HuH-7.5 (cell line): ENCODE measurements around the gene SLX4IP.

ENCODE experiments used
- DNase-seq: peaks from one replicate; pipeline ENCODE4 v3.0.0; 2011; ENCODE audit warnings: low spot score

Gene SLX4IP

GRCh38 chr20:10551732-10552724 is 116.9 kb downstream of the SLX4IP start:
- no peak for DNase-seq

GRCh38 chr20:10553326-10553984 is 118.3 kb downstream of the SLX4IP start:
- DNase-seq, result peak; percentile 37

DNA sequence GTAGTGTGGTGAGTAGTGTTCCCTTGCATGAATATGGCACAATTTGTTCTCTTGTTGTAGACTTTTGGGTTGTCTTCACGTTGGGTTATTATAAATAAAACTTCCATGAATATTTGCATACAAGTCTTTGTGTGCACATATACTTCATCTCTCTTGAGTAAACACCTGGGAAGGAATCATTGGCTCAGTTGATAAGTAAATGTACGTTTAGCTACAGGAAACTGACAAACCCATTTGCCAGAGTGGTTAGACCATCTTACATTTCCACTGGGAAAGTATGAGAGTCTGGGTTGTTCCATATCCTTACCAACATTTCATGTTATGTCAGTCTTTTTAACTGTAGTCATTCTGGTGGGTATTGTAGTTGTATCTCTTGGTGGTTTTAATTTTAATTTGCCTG is 119.2 kb downstream of the SLX4IP start:
- no peak for DNase-seq

- DNase-seq, result no peak
Measured at GRCh38 chr20:10555393-10555792, 120.3 kb downstream of the SLX4IP start.

- no peak for DNase-seq
Measured at GRCh38 chr20:10555865-10556308, 120.8 kb downstream of the SLX4IP start.

DNA sequence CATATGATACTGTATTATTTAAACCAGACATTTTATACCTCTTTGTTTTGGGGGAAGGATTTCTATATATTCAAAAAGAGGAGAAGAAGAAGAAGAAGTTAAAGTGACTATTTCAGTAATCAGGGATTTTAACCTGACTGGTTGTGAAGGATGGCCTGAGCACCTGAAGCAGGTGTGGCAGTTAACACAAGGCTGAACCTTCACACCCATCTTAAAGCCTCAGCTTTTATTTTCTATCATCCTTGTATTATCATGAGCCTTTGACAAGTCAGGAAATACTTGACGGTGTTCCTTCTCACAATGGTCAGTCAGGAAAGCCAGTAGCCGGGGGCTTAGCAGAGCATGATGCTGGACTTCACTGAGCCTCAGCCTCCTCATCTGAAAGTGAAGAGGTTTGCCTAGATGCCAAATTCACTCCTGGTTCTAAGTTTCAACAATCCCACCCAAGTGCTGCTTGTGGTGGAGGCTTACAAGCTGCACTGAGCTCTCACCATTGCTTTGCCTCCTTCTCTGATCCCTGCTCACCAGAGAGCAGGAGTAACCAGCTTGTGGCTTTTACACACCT is 121.5 kb downstream of the SLX4IP start:
- no peak for DNase-seq

GRCh38 chr20:10557685-10558084 is 122.6 kb downstream of the SLX4IP start:
- DNase-seq, result no peak

GRCh38 chr20:10558635-10559187 is 123.6 kb downstream of the SLX4IP start:
- no peak for DNase-seq

DNA sequence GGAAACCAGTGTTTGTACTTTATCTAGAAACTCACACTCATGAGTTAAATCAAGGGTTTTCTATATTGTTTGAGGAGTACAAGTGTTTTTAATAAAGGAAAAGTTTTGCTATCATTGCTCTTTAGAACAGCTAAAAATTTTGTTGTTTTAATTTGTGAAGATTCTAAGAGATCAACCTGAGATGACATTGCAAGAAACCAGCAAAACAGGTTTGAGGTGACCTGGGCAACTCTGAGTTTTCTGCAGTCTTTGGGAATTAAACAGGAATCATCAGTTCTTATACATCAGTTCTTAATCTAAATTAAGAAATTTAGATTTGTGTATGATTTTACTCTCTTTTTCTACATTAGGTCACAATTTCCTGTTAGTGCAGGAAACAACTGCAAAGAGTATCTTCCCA is 124.2 kb downstream of the SLX4IP start:
- DNase-seq, result no peak

- DNase-seq, result no peak
Measured at GRCh38 chr20:10560686-10561085, 125.6 kb downstream of the SLX4IP start.

GRCh38 chr20:10561302-10561701 is 126.2 kb downstream of the SLX4IP start:
- no peak for DNase-seq

DNA sequence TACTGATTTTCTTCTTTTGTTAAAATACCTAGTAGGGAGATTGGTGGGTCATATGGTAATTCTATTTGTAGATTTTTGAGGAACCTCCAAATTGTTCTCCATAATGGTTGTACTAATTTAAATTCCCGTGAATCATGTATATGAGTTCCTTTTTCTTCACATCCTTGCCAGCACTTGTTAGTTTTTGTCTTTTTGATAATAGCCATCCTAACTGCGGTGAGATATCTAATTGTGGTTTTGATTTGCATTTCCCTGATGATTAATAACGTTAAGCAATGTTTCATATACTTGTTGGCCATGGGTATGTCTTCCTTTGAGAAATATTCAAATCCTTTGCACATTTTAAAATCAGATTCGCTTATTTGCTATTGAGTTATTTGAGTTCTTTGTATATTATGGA is 127.8 kb downstream of the SLX4IP start:
- DNase-seq, result no peak

DNA sequence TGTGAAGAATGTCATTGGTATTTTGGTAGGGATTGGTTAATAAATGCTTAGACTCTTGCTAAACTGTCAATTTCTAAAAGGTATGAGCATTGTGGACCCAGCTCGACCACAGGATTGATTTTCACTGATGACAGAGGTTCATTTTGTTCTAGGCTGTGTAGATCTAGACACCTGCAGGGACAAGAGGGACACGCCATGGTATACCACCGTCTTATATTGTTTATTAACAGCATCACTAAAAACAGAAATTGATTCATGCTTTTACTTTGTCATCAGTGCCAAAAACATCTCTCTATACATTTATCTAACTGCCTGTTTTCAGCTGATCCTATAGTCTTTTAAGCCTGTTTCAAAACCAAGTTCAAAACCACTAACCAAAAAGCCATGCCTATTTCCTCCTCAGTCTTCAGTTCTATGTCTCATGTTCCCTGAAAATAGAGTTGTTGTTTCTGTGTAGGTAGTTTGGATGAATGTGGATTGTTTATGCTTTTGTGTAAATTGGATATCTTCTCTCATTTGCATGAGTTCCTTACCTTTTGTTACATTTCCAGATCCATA is 128.9 kb downstream of the SLX4IP start:
- no peak for DNase-seq

DNA sequence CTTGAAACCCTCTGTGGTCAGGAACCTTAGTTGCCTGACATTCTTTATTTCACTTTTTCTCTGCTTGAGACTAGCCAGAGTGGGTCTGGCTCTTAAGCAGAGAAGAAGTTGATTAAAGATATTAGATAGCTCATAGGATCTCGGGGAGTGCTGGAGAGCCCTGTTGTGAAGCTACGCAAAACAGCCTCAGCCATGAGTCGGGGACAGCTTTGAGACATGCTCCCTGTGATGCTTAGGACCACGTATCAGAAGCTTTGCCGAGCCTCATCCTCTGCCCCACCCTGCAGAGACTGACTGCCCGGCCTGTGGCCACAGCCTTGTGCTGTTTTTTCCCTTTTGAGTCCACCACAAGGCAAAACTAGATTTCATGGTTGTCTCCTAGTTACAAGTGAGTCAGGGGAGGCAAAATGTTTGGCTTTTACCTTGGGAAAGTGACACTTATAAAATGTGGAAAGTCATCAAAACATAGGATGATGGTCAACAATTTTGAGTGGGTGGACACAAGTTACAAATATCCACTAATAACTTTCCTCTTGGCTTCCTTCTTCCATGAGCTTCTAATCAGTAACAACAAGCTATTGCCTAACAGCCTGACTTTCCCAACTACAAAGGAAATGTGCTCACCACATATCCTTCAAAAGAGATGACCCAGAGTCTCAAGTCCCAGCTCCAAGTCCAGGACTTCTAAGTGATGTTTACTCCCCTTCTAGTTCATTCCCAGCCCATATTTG is 130.3 kb downstream of the SLX4IP start:
- no peak for DNase-seq

GRCh38 chr20:10565922-10566897 is 131.1 kb downstream of the SLX4IP start:
- no peak for DNase-seq

DNA sequence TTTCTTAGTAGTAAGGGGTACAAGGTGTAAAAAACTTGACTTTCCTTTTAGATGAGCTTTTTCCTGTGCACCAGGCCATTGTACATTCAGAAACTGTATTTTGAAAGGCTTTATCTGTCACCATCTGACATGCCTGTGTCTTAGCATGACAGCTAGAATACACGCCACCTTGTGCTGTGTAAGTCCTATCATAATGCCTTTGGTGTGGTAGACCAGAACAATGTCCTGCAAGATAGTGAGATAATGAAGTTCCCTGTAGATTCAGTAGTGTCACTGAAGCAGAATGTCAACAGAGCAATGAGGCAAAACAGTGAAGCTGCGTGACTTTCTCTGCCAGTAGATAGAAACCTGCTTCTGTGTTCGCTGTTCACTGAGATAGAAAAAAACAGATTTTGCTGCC is 132.9 kb downstream of the SLX4IP start:
- DNase-seq, result no peak

DNA sequence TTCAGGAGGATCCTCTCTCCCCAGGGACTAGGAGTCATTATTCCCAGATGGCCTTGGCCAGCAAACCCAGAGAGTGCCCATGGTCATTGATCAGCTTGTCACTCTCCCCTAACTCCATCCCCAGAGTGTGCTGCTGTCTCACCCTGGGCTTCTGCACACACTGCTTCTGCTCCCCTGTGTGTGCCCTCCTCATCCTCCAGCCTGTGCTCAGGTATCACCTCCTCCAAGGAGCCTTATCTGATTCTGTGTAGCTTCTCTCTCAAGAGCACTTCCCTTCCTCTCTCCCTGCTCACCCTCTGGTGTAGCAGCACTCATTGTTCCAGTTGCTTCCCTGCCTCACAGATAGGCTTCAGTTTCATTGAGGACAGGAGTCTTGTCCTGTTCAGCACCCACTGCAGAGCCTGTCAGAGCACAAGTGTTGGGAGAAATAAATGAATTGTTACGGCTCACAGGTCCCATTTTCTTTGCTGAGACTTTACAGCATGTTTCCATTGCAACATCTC is 136.3 kb downstream of the SLX4IP start:
- DNase-seq, result no peak

DNA sequence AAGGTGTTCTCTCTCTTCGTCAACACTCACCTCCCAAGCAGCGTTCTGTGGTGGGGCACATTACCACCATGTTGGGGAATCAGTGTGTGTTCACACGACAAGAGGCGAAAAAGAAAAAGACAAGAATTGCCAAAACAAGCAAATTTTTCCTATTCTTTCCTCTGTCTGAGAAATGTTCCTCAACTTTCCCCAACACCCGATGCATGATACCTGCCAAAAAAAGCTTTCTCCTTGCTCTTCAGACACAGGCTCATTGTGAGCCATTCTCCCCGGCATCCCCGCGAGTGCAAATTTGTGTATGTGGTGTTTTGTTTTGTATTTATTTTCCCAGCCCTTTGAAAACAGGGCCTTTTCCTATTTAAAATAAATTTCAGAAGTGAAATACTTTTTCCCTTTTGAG is 137.7 kb downstream of the SLX4IP start:
- DNase-seq, result no peak

GRCh38 chr20:10573273-10573950 is 138.3 kb downstream of the SLX4IP start:
- DNase-seq, result no peak

- DNase-seq, result no peak
Measured at GRCh38 chr20:10573951-10574339, 138.8 kb downstream of the SLX4IP start.
